ENCODE results near the gene SLC26A5. TPM values are rescaled to one million over a fixed set of nuclear protein-coding genes. Genes with fewer than 3 reads are reported as not detected.

Gene SLC26A5
- total RNA-seq, 1 donor from 2014 or later = not detected

DNA sequence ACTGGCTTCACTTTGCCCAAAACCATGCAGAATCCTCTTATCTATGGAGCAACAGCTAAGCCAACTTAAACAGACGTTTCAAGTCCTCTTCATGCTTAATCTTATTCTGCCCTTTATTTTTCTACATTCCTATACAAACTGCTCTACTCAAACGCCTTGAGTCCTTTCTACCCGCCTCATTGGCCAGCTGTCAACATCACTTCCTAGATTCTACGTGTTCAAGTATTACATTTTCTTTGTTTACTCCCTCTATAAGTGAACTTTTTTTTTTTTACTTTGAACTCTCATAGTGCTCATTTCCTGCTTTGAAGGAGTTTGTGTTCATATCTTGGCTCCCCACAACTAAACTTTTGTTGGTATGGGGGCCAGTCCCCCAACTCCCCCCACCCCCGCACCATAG, 28.9 kb upstream of the SLC26A5 start:
- no peaks in the 10 kb centered on the region for H3F3A ChIP-seq (ENCODE audit: low read depth)
- no peak overlapping the region for H2AFZ ChIP-seq (replicated peaks)
- DNase-seq (ENCODE audit: low spot score) = no peak
- H3K9ac ChIP-seq = no peak overlapping the region
- no peak overlapping the region for H3K4me3 ChIP-seq
- Mint-ChIP-seq H3K4me3 (no peak overlapping the region), H3K4me1 (peaks cover 21% of the 10 kb centered on the region), H3K27me3 (ENCODE audit: insufficient read depth, low read depth) (no peaks in the 10 kb centered on the region), H3K36me3 (no peaks in the 10 kb centered on the region), H3K9me3 (no peaks in the 10 kb centered on the region), H3K27ac (no peak overlapping the region)
- H3K27ac ChIP-seq = no peak overlapping the region
- TF ChIP-seq EZH2 (IDR thresholded peaks at IDR 0.05) (no peak), EZH2phosphoT487 (IDR thresholded peaks at IDR 0.05) (no peak)
- TF ChIP-seq, protein P1, sequence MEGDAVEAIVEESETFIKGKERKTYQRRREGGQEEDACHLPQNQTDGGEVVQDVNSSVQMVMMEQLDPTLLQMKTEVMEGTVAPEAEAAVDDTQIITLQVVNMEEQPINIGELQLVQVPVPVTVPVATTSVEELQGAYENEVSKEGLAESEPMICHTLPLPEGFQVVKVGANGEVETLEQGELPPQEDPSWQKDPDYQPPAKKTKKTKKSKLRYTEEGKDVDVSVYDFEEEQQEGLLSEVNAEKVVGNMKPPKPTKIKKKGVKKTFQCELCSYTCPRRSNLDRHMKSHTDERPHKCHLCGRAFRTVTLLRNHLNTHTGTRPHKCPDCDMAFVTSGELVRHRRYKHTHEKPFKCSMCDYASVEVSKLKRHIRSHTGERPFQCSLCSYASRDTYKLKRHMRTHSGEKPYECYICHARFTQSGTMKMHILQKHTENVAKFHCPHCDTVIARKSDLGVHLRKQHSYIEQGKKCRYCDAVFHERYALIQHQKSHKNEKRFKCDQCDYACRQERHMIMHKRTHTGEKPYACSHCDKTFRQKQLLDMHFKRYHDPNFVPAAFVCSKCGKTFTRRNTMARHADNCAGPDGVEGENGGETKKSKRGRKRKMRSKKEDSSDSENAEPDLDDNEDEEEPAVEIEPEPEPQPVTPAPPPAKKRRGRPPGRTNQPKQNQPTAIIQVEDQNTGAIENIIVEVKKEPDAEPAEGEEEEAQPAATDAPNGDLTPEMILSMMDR (IDR thresholded peaks at IDR 0.05) = no peak
- H3K4me2 ChIP-seq = no peak overlapping the region
- H3K27me3 ChIP-seq = peaks cover 10% of the 10 kb centered on the region
- no peaks in the 10 kb centered on the region for H3K9me3 ChIP-seq (ENCODE audit: low read depth)
- no peaks in the 10 kb centered on the region for H4K20me1 ChIP-seq (ENCODE audit: low read depth)
- H3K36me3 ChIP-seq = no peaks in the 10 kb centered on the region
- H3K4me1 ChIP-seq = no peaks in the 10 kb centered on the region
- no peaks in the 10 kb centered on the region for H3K79me2 ChIP-seq (ENCODE audit: low read depth)

DNA sequence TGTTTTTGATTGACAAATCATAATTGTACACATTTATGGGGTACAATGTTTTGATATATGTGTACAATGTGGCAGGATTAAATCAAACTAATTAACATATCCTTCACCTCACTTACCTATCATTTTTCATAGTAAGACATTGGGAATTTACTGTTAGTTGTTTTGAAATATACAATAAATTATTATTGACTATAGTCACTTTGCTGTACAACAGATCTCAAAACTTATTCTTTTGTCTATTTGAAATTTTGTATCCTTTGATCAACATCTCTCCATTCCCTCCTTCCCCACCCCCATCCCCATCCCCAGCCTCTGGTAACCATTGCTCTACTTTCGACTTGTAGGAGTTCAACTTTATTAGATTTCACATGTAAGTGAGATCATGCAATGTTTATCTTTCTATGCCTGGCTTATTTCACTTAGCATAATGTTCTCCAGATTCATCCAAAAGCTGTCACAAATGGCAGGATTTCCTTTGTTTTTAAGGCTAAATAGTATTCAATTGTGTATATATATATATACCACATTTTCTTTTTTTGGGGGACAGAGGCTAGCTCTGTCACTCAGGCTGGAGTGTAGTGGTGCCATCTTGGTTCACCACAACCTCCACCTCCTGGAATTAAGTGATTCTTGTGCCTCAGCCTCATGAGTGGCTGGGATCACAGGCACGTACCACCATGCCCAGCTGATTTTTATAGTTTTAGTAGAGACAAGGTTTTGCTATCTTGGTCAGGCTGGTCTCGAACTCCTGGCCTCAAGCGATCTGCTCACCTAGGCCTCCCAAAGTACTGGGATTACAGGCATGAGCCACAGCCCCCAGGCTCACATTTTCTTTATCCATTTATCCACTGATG, 23.3 kb upstream of the SLC26A5 start:
- H3K9me3 Mint-ChIP-seq = no peaks in the 10 kb centered on the region
- Histone ChIP-seq H3K79me2 (ENCODE audit: low read depth) (no peaks in the 10 kb centered on the region), H3K4me1 (no peaks in the 10 kb centered on the region), H3F3A (ENCODE audit: low read depth) (no peaks in the 10 kb centered on the region), H3K36me3 (no peaks in the 10 kb centered on the region), H3K9me3 (ENCODE audit: low read depth) (no peaks in the 10 kb centered on the region), H3K9ac (no peak overlapping the region), H3K4me2 (no peak overlapping the region), H3K4me3 (no peak overlapping the region), H3K27ac (no peak overlapping the region), H2AFZ (replicated peaks) (no peak overlapping the region), H3K27me3 (peaks cover 3% of the 10 kb centered on the region), H4K20me1 (ENCODE audit: low read depth) (no peaks in the 10 kb centered on the region)
- no peak for DNase-seq (ENCODE audit: low spot score)
- no peak overlapping the region for H3K4me3 Mint-ChIP-seq
- no peaks in the 10 kb centered on the region for H3K36me3 Mint-ChIP-seq
- H3K4me1 Mint-ChIP-seq = peaks cover 23% of the 10 kb centered on the region
- TF ChIP-seq EZH2 (IDR thresholded peaks at IDR 0.05) (no peak), EZH2phosphoT487 (IDR thresholded peaks at IDR 0.05) (no peak)
- TF ChIP-seq, protein P1 (IDR thresholded peaks at IDR 0.05) = no peak
- H3K27me3 Mint-ChIP-seq (ENCODE audit: insufficient read depth, low read depth) = peaks cover 2% of the 10 kb centered on the region
- H3K27ac Mint-ChIP-seq = no peak overlapping the region

GRCh38 chr7:103466814-103467213, 20.8 kb upstream of the SLC26A5 start:
- no peaks in the 10 kb centered on the region for H3K9me3 ChIP-seq (ENCODE audit: low read depth)

More at GRCh38 chr7:103466814-103467213, 20.8 kb upstream of the SLC26A5 start:
- no peaks in the 10 kb centered on the region for H3K36me3 Mint-ChIP-seq
- Histone ChIP-seq H4K20me1 (ENCODE audit: low read depth) (no peaks in the 10 kb centered on the region), H3K4me2 (no peak overlapping the region), H3K4me3 (no peak overlapping the region), H3K27me3 (no peaks in the 10 kb centered on the region), H2AFZ (replicated peaks) (no peak overlapping the region), H3K27ac (no peak overlapping the region), H3K9ac (no peak overlapping the region), H3K36me3 (no peaks in the 10 kb centered on the region), H3K4me1 (no peaks in the 10 kb centered on the region), H3K79me2 (ENCODE audit: low read depth) (no peaks in the 10 kb centered on the region), H3F3A (ENCODE audit: low read depth) (no peaks in the 10 kb centered on the region)
- H3K27ac Mint-ChIP-seq = no peak overlapping the region
- peaks cover 2% of the 10 kb centered on the region for H3K27me3 Mint-ChIP-seq (ENCODE audit: insufficient read depth, low read depth)
- no peak for TF ChIP-seq EZH2 (IDR thresholded peaks at IDR 0.05)
- TF ChIP-seq EZH2phosphoT487 (IDR thresholded peaks at IDR 0.05) = no peak
- TF ChIP-seq, protein P1 (IDR thresholded peaks at IDR 0.05) = no peak
- H3K4me1 Mint-ChIP-seq = peaks cover 12% of the 10 kb centered on the region
- DNase-seq (ENCODE audit: low spot score) = no peak
- no peak overlapping the region for H3K4me3 Mint-ChIP-seq
- no peaks in the 10 kb centered on the region for H3K9me3 Mint-ChIP-seq

Data from neural progenitor cell (in vitro differentiated cells).